NT2/D1 (cell line): Measurements from ENCODE around the gene B4GALT5.

Experiments used
- SUZ12 ChIP-seq: IDR thresholded peaks from 2 replicates; pipeline ENCODE4 v1.6.1; 2011; ENCODE audit not compliant: insufficient read length, insufficient read depth; ENCODE audit errors: extremely low read depth
- YY1 ChIP-seq: IDR thresholded peaks from 2 replicates; pipeline ENCODE4 v1.6.1; 2011; ENCODE audit not compliant: insufficient read length, insufficient read depth
- ZNF274 ChIP-seq: IDR thresholded peaks from 2 replicates; pipeline ENCODE4 v1.6.1; 2011; ENCODE audit warnings: mild to moderate bottlenecking, low read depth, low read length

- TF ChIP-seq ZNF274 (no peak), SUZ12 (no peak), YY1 (no peak)
These were observed 56.4 kb downstream of the B4GALT5 start for GRCh38 chr20:49657118-49657901.
